Lower leg skin (tissue), 4 donors: Measurements from ENCODE around the gene FGF23. TPM values are rescaled to one million over a fixed set of nuclear protein-coding genes. Genes with fewer than 3 reads are reported as not detected.

Experiments used
- DNase-seq, 2 donors: peaks; one replicate each; pipeline ENCODE4 v3.0.0-alpha.2; 2019; ENCODE audit warnings: low spot score in 2 of 2
- H3K4me3 ChIP-seq: fragments of 200-600 bp; sonication (generic); 2 replicates; pipeline ENCODE4 v1.5.1; 2017; ENCODE audit warnings: mild to moderate bottlenecking, low read depth; ENCODE audit not compliant: poor library complexity, severe bottlenecking
- POLR2A ChIP-seq, 2 donors: fragments of 450-650 bp; IDR thresholded peaks; one replicate each; pipeline ENCODE4 v1.6.1; 2016 to 2017; ENCODE audit warnings: antibody characterized with exemption in 2 of 2, mild to moderate bottlenecking in 1 of 2, moderate library complexity in 1 of 2
- WGBS, 2 donors: methylation state at CpG; one replicate each; pipeline ENCODE4 v1.1.5; 2018; 5-methylcytosine and 5-hydroxymethylcytosine counted together
- intact Hi-C: fragments of 100-400 bp; cut with DNase I; formaldehyde crosslinking; loops from one replicate; pipeline ENCODE4 v1.15.0; 2023; ENCODE audit warnings: low total_unique reads
- total RNA-seq, 4 donors: library from RNA; depleted of rRNA; stranded (reverse); fragments of >200 nt; gene quantifications; one replicate each; pipeline ENCODE4 v1.1.0, GENCODE V29; 2016
- TF ChIP-seq, protein P1 (sequence below), 3 donors: fragments of 450-650 bp; IDR thresholded peaks; one replicate each; pipeline ENCODE4 v1.5.1; 2016; ENCODE audit warnings: antibody characterized with exemption in 3 of 3, mild to moderate bottlenecking in 3 of 3, moderate library complexity in 2 of 3

FGF23 gene
- total RNA-seq, 4 donors from 2014 or later, result not detected

DNA sequence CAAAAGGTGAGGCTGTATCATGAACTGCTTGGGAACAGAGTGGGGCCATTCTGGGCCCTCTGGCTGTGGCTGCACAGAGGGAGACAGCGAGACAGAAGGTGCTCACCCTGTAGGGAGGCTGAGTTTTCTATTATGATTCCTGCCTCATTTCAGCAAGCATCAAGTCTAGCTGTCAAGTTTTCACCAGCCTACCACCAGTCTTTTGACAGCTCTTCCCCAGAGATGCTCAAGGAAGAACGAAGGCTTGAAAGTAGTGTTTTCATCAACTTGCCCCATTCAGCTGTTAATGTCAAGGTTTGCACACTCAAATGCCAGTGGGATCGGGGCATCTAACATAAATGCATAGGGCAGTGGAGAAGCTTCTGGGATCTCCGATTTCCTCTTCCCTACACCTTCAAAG lies 10.0 kb downstream of the FGF23 start:
- TF ChIP-seq, protein P1, sequence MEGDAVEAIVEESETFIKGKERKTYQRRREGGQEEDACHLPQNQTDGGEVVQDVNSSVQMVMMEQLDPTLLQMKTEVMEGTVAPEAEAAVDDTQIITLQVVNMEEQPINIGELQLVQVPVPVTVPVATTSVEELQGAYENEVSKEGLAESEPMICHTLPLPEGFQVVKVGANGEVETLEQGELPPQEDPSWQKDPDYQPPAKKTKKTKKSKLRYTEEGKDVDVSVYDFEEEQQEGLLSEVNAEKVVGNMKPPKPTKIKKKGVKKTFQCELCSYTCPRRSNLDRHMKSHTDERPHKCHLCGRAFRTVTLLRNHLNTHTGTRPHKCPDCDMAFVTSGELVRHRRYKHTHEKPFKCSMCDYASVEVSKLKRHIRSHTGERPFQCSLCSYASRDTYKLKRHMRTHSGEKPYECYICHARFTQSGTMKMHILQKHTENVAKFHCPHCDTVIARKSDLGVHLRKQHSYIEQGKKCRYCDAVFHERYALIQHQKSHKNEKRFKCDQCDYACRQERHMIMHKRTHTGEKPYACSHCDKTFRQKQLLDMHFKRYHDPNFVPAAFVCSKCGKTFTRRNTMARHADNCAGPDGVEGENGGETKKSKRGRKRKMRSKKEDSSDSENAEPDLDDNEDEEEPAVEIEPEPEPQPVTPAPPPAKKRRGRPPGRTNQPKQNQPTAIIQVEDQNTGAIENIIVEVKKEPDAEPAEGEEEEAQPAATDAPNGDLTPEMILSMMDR (IDR thresholded peaks at IDR 0.05), result no peak
- TF ChIP-seq POLR2A (IDR thresholded peaks at IDR 0.05), result no peak
- intact Hi-C loops, result no loop called here
- no peak for DNase-seq
- H3K4me3 ChIP-seq, result no peak overlapping the region
- 93 to 95% methylated on average over 4 of the region's 4 CpGs for WGBS, 2 donors

DNA sequence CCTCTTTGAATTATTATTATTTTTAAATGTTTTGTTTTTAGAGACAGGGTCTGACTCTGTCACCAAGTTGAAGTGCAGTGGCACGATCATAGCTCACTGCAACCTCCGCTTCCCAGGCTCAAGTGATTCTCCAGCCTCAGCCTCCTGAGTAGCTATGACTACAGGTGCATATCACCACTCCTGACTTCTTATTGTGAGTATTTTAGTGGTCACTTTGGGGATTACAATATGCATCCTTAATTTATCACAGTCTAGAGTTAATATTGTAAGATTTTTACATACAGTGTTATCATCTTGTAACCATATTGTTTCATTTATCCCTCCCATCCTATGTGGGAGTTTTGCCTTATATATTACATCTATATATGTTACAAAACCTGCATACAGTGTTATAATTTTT lies 13.4 kb downstream of the FGF23 start:
- TF ChIP-seq, protein P1 (IDR thresholded peaks at IDR 0.05), result no peak
- TF ChIP-seq POLR2A (IDR thresholded peaks at IDR 0.05), result no peak
- H3K4me3 ChIP-seq, result no peak overlapping the region
- 86 to 96% methylated on average over 2 of the region's 2 CpGs for WGBS, 2 donors
- intact Hi-C loops, result no loop called here
- no peak for DNase-seq

DNA sequence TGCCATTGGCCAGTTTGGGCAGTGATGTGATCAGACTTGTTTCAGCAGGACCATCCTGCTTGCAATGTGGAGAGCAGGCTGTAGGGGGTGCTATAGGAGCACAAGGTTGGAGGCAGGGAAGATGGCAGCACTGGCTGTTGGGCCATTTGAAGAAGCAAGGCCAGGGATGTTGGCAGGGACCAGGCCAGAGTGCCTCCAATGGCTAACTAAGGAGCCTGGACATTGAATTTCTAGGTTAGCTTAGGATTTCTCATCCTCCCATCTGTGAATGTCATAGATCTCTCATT lies 23.5 kb downstream of the FGF23 start:
- no peak overlapping the region for H3K4me3 ChIP-seq
- TF ChIP-seq, protein P1 (IDR thresholded peaks at IDR 0.05), result no peak
- no peak for TF ChIP-seq POLR2A (IDR thresholded peaks at IDR 0.05)
- no peak for DNase-seq
- intact Hi-C loops, result no loop called here

DNA sequence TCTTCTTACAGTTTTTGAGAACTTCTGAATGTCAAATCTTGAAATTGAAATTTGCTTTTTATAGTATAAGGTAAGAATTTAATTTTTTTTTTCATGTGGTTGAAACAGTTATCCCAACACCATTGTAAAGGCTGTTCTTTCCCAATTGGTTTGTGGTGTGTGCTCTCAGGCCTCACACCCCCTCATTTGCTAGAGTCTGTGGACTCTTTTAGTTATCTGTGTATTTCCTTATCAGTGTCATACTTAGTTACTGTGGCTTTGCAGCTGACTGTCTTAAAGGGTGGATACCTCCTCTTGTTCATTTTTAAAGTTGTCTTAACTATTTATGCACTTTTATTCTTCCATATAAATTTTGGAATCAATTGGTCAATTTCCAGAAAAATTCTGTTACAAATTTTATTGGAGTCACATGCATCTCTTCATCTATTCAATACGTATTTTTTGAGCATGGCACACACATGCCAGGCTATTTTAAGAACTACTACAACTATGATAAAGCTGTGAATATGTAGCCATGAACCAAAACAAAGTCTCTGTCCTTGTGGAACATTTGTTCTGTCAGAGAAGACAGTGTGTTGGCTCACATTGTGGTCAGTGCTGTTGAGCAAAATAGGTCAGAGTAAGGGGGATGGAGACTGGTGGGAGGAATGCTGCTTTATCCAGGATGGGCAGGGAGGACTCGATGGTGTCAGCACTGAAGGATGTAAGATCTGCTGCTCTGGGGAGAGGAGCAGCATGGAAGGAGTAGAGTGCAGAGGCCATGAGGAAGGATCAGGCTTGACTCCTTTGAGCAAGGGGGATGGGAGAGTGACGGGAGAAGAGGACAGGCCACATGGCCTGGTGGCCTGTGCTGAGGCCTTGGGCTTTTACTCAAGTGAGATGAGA lies 24.1 kb downstream of the FGF23 start:
- DNase-seq, result no peak
- WGBS, 2 donors, result 74 to 83% methylated on average over 3 of the region's 3 CpGs
- H3K4me3 ChIP-seq, result no peak overlapping the region
- intact Hi-C loops, result no loop called here
- no peak for TF ChIP-seq POLR2A (IDR thresholded peaks at IDR 0.05)
- TF ChIP-seq, protein P1 (IDR thresholded peaks at IDR 0.05), result no peak

DNA sequence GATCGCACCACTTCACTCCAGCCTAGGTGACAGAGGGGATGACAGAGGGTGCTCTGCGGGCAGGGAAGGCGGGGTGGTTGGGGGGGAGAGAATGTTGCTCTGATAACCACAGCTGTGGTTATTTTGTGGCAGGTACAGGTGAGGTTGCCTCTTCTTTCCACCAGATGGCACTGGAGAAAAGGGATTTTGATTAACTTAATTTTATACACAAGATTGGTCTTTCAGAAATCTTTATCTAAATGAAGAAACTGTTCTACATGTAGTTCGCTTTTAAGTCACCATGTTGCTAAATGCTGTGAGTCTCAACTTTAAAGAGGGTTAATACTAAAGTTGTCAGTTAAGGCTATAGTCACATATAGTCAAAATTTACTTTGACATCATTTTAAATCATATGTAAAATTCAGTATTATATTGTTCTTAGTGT lies 25.7 kb downstream of the FGF23 start:
- WGBS, 2 donors, result 41 to 59% methylated on average over 4 of the region's 4 CpGs
- TF ChIP-seq POLR2A (IDR thresholded peaks at IDR 0.05), result no peak
- TF ChIP-seq, protein P1 (IDR thresholded peaks at IDR 0.05), result no peak

DNA sequence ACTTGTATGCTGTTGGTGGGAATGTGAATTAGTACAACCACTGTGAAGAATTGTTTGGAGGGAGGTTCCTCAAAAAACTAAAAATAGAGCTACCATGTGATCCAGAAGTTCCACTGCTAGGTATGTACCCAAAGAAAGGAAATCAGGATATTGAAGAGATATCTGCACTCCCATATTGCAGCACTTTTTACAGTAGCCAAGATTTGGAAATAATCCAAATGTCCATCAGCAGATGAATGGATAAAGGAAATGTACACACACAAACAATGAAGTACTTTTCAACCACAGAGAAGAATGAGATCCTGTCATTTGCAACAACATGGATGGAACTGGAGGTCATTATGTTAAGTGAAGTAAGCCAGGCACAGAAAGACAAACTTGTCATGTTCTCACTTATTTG lies 32.6 kb downstream of the FGF23 start:
- DNase-seq, result no peak

More for the DNA sequence above, 25.7 kb downstream of the FGF23 start:
- intact Hi-C loops, result no loop called here
- H3K4me3 ChIP-seq, result no peak overlapping the region
- no peak for DNase-seq

More for the DNA sequence above, 32.6 kb downstream of the FGF23 start:
- intact Hi-C loops, result no loop called here
- no peak overlapping the region for H3K4me3 ChIP-seq
- no peak for TF ChIP-seq POLR2A (IDR thresholded peaks at IDR 0.05)
- TF ChIP-seq, protein P1 (IDR thresholded peaks at IDR 0.05), result no peak
